Measurements from ENCODE around the gene SLC2A9.

Gene SLC2A9

GRCh38 chr4:10020871-10021652 lies at the start of gene SLC2A9:
TSS of gene SLC2A9 (minus strand) at chr4:10021497. CDS start at chr4:10021429, 68 bp downstream.
- FAIRE-seq: no peak

DNA sequence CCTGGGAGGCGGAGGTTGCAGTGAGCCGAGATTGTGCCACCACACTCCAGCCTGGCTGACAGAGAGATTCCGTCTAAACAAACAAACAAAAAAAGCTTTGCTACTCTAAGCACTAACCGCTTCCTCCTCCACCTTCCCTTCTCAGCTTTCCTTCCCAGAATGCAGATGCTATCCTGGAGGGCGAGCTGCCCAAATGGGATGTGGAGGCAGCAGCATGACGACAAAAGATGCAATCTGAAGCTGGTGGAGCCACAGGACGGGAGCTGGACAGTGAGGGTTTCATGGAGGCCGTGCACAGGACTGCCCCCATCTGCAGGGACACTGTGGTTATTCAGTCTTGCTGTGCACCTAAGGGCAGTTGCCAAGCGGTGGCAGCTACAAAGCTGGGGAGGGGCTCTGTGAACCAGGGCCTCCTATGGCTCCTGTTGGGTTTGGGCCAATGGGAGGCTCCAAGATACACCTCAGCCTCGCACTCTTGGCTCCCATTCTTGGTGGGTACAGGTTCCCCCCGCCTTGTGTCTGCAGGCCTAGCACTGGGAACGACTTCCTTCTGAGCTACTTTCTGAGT lies 47.9 kb upstream of the SLC2A9 start:
- FAIRE-seq: no peak

- FAIRE-seq: no peak
Observed at GRCh38 chr4:10066670-10067651, 45.7 kb upstream of the SLC2A9 start.

GRCh38 chr4:10066206-10066605 lies 44.9 kb upstream of the SLC2A9 start:
- no peak for FAIRE-seq

GRCh38 chr4:10063544-10064300 lies 42.4 kb upstream of the SLC2A9 start:
- FAIRE-seq: no peak

- no peak for FAIRE-seq
Observed at GRCh38 chr4:10061650-10062415, 40.5 kb upstream of the SLC2A9 start.

DNA sequence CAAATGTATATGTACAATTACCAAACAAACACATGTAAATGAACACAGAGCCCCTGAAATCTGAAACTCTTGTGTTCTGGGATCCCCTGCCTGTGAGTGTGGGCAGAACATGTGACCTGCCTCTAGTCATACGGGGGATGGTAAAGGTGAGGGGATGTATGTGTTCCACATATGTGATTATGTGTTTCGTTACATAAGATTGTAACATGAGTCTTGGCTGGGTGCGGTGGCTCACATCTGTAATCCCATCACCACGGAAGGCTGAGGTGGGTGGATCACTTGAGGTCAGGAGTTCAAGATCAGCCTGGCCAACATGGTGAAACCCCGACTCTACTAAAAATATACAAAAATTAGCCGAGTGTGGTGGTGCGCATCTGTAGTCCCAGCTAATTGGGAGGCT lies 37.1 kb upstream of the SLC2A9 start:
- FAIRE-seq: no peak

DNA sequence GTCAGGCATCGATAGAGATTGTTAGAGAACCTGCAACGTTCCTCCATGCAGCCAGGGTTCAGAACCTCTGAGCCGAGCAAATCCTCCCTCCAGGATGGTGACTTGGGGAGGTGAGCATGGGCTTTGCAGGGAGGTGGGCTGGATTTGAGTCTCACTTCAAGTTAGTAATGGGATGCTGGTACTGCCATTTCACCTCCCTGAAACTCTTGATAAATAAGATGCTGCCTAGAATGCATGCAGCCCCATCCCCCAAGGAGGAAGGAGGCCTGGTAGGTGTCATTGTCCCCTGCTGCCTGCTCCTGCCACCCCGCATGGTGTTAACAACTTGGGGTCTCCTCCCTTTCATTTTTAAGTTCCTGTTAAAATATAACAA lies 35.7 kb upstream of the SLC2A9 start:
- no peak for FAIRE-seq

GRCh38 chr4:10056334-10057022 lies 35.2 kb upstream of the SLC2A9 start:
- FAIRE-seq: no peak

DNA sequence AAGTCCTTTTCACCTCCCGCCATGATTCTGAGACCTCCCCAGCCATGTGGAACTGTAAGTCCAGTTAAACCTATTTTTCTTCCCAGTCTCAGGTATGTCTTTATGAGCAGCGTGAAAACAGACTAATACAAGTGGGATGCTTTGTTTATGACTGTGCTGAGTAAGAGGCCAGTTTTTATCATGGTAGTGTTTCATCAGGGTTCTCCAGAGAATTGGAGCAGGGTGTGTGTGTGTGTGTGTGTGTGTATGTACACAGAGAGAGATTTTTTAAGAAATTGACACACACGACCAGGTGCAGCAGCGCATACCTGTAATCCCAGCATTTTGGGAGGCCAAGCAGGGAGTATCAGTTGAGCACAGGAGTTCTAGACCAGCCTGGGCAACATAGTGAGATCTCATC lies 34.6 kb upstream of the SLC2A9 start:
- FAIRE-seq: no peak

DNA sequence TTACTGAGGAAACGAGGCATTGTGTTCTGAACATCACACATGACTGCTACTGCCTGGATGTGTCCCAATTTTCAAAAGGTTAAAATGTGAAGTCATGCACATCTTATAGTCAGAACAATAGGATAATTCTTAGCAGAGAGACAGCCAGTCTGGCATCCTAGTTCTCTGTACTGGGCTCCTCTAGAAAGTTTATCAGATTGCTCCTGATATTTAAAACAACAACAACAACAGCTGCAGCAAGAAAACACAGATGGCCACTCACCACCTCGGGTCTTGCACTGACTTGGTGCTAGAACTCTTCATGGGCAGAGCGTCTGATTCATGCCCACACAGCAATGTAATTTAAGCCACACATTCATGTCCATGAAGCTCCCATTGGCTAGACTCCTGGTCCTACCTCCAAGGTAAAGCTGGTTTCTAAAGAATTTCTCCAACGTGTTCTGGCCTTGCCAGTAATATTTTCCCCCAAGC lies 33.3 kb upstream of the SLC2A9 start:
- FAIRE-seq: no peak

- FAIRE-seq: no peak
Observed at GRCh38 chr4:10053635-10054453, 32.5 kb upstream of the SLC2A9 start.

GRCh38 chr4:10051517-10052135 lies 30.3 kb upstream of the SLC2A9 start:
- no peak for FAIRE-seq

GRCh38 chr4:10050721-10051120 lies 29.4 kb upstream of the SLC2A9 start:
- FAIRE-seq: no peak

DNA sequence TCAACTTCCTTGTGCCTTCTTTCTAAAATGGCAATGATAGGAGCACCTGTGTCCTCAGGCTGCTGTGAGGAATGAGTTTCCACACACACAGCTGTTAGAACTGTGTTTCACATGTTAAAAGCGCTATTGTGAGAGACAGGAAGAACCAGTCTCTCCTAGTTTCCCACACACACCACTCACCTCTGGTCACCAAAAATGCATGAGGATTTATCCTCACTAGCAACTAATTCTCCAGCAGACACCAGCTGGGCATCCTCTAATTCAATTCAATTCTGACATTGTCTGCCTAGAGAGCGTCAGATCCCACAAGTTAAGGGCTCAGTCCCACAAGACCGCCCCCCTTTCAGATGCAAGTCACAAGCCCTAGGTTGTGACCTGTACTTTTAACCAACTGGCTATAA lies 29.0 kb upstream of the SLC2A9 start:
- FAIRE-seq: no peak

- no peak for FAIRE-seq
Observed at GRCh38 chr4:10048941-10049697, 27.8 kb upstream of the SLC2A9 start.

- FAIRE-seq: no peak
Observed at GRCh38 chr4:10047967-10048366, 26.7 kb upstream of the SLC2A9 start.

GRCh38 chr4:10046471-10046870 lies 25.2 kb upstream of the SLC2A9 start:
- FAIRE-seq: no peak

GRCh38 chr4:10045481-10045880 lies 24.2 kb upstream of the SLC2A9 start:
- no peak for FAIRE-seq
